Activated T-cell treated with anti-CD3 and anti-CD28 coated beads, Interleukin-2, amount 50 U/mL, for 4 hours (primary cell): ENCODE measurements around the gene PSMA2. TPM values are rescaled to one million over a fixed set of nuclear protein-coding genes. Genes with fewer than 3 reads are reported as not detected.
A peak's percentile ranks its signal among the peaks of the same experiment; 100 is the strongest.

Source experiments
- ATAC-seq, 2 donors: fragments of 200-7000 bp; cut with Tn5 transposase; one replicate each; pipeline ENCODE4 v1.10.0; 2021
- DNase-seq: peaks from one replicate; pipeline ENCODE4 v3.0.0-alpha.2; 2020
- H3K27me3 Mint-ChIP-seq: one replicate; pipeline ENCODE4 v1.8.0; 2021; ENCODE audit warnings: low read depth, mixed read lengths
- H3K36me3 Mint-ChIP-seq: one replicate; pipeline ENCODE4 v1.8.0; 2022; ENCODE audit warnings: mixed read lengths; ENCODE audit not compliant: insufficient read depth
- H3K4me1 Mint-ChIP-seq: one replicate; pipeline ENCODE4 v1.8.0; 2021; ENCODE audit warnings: low read depth, mixed read lengths
- H3K4me3 Mint-ChIP-seq: one replicate; pipeline ENCODE4 v1.8.0; 2021; ENCODE audit warnings: mild to moderate bottlenecking, moderate library complexity, mixed read lengths
- H3K9me3 Mint-ChIP-seq: one replicate; pipeline ENCODE4 v1.8.0; 2021; ENCODE audit warnings: mixed read lengths
- total RNA-seq, 3 donors: library from RNA; stranded (reverse); gene quantifications; one replicate each; pipeline ENCODE4 v1.2.1, GENCODE V29; 2021

PSMA2 gene
- total RNA-seq, 3 donors from 2014 or later: 224 to 252 (median 240) TPM

- no peak for ATAC-seq
- no peaks in the 10 kb centered on the region for H3K4me1 Mint-ChIP-seq
- H3K4me3 Mint-ChIP-seq: no peak overlapping the region
- DNase-seq: no peak
- H3K27me3 Mint-ChIP-seq: no peaks in the 10 kb centered on the region
- H3K9me3 Mint-ChIP-seq: peaks cover 21% of the 10 kb centered on the region
- H3K36me3 Mint-ChIP-seq: no peaks in the 10 kb centered on the region
Measured at GRCh38 chr7:42953994-42954393, 22.0 kb upstream of the PSMA2 start.

- Mint-ChIP-seq H3K4me1 (no peaks in the 10 kb centered on the region), H3K4me3 (no peak overlapping the region), H3K9me3 (peaks cover 20% of the 10 kb centered on the region), H3K27me3 (no peaks in the 10 kb centered on the region), H3K36me3 (no peaks in the 10 kb centered on the region)
- DNase-seq (no peak), ATAC-seq (no peak)
Measured at GRCh38 chr7:42952328-42952727, 20.4 kb upstream of the PSMA2 start.

- H3K4me3 Mint-ChIP-seq: no peak overlapping the region
- ATAC-seq: no peak
- no peak for DNase-seq
- H3K27me3 Mint-ChIP-seq: no peaks in the 10 kb centered on the region
- H3K4me1 Mint-ChIP-seq: peaks cover 8% of the 10 kb centered on the region
- peaks cover 5% of the 10 kb centered on the region for H3K9me3 Mint-ChIP-seq
- no peaks in the 10 kb centered on the region for H3K36me3 Mint-ChIP-seq
Measured at GRCh38 chr7:42950417-42950816, 18.4 kb upstream of the PSMA2 start.

- Mint-ChIP-seq H3K27me3 (no peaks in the 10 kb centered on the region), H3K4me1 (peaks cover 8% of the 10 kb centered on the region), H3K9me3 (no peaks in the 10 kb centered on the region), H3K36me3 (no peaks in the 10 kb centered on the region), H3K4me3 (no peak overlapping the region)
- ATAC-seq (no peak), DNase-seq (no peak)
Measured at GRCh38 chr7:42947521-42947920, 15.5 kb upstream of the PSMA2 start.

- no peaks in the 10 kb centered on the region for H3K9me3 Mint-ChIP-seq
- H3K27me3 Mint-ChIP-seq: no peaks in the 10 kb centered on the region
- no peak for ATAC-seq
- no peaks in the 10 kb centered on the region for H3K36me3 Mint-ChIP-seq
- no peak overlapping the region for H3K4me3 Mint-ChIP-seq
- peaks cover 8% of the 10 kb centered on the region for H3K4me1 Mint-ChIP-seq
- DNase-seq: no peak
Measured at GRCh38 chr7:42946627-42946950, 14.6 kb upstream of the PSMA2 start.

GRCh38 chr7:42945821-42946626 is 14.1 kb upstream of the PSMA2 start:
- no peak overlapping the region for H3K4me3 Mint-ChIP-seq
- H3K27me3 Mint-ChIP-seq: no peaks in the 10 kb centered on the region
- H3K4me1 Mint-ChIP-seq: peaks cover 11% of the 10 kb centered on the region
- peak; percentile 36 to 59 for ATAC-seq
- H3K36me3 Mint-ChIP-seq: no peaks in the 10 kb centered on the region
- no peaks in the 10 kb centered on the region for H3K9me3 Mint-ChIP-seq
- no peak for DNase-seq

- Mint-ChIP-seq H3K4me3 (no peak overlapping the region), H3K9me3 (no peaks in the 10 kb centered on the region), H3K27me3 (no peaks in the 10 kb centered on the region), H3K4me1 (peaks cover 36% of the 10 kb centered on the region), H3K36me3 (peaks cover 18% of the 10 kb centered on the region)
- DNase-seq (peak; percentile 70), ATAC-seq (peak; percentile 25 to 56)
Measured at GRCh38 chr7:42940985-42941847, 9.2 kb upstream of the PSMA2 start.

GRCh38 chr7:42939457-42940240 is 7.7 kb upstream of the PSMA2 start:
- Mint-ChIP-seq H3K4me1 (peaks cover 36% of the 10 kb centered on the region), H3K9me3 (no peaks in the 10 kb centered on the region), H3K36me3 (peaks cover 30% of the 10 kb centered on the region), H3K4me3 (peak overlapping the region; percentile 1), H3K27me3 (no peaks in the 10 kb centered on the region)
- peak; percentile 83 to 84 for ATAC-seq
- DNase-seq: no peak

- Mint-ChIP-seq H3K9me3 (no peaks in the 10 kb centered on the region), H3K4me3 (no peak overlapping the region), H3K27me3 (no peaks in the 10 kb centered on the region), H3K36me3 (peaks cover 33% of the 10 kb centered on the region), H3K4me1 (peaks cover 51% of the 10 kb centered on the region)
- DNase-seq (no peak), ATAC-seq (no peak)
Measured at GRCh38 chr7:42935861-42936260, 3.9 kb upstream of the PSMA2 start.

- Mint-ChIP-seq H3K4me1 (peaks cover 46% of the 10 kb centered on the region), H3K9me3 (no peaks in the 10 kb centered on the region), H3K4me3 (peak overlapping the region; percentile 100), H3K27me3 (no peaks in the 10 kb centered on the region), H3K36me3 (peaks cover 28% of the 10 kb centered on the region)
- ATAC-seq: no peak
- DNase-seq: no peak
Measured at GRCh38 chr7:42934291-42934690, 2.3 kb upstream of the PSMA2 start.

- Mint-ChIP-seq H3K36me3 (peaks cover 30% of the 10 kb centered on the region), H3K4me1 (peaks cover 51% of the 10 kb centered on the region), H3K4me3 (peak overlapping the region; percentile 100), H3K27me3 (no peaks in the 10 kb centered on the region), H3K9me3 (no peaks in the 10 kb centered on the region)
- no peak for ATAC-seq
- DNase-seq: no peak
Measured at GRCh38 chr7:42932811-42933591, 1.0 kb upstream of the PSMA2 start.

- ATAC-seq (peak; percentile 9 to 22), DNase-seq (no peak)
- Mint-ChIP-seq H3K4me3 (peak overlapping the region; percentile 100), H3K36me3 (peaks cover 28% of the 10 kb centered on the region), H3K27me3 (no peaks in the 10 kb centered on the region), H3K4me1 (peaks cover 61% of the 10 kb centered on the region), H3K9me3 (no peaks in the 10 kb centered on the region)
Measured at GRCh38 chr7:42931447-42931833, 534 bp downstream of the PSMA2 start.

- Mint-ChIP-seq H3K36me3 (peaks cover 27% of the 10 kb centered on the region), H3K9me3 (no peaks in the 10 kb centered on the region), H3K4me3 (peak overlapping the region; percentile 100), H3K4me1 (peaks cover 58% of the 10 kb centered on the region), H3K27me3 (no peaks in the 10 kb centered on the region)
- ATAC-seq: no peak
- no peak for DNase-seq
Measured at GRCh38 chr7:42930889-42931288, 1.1 kb downstream of the PSMA2 start.

- ATAC-seq (no peak), DNase-seq (no peak)
- Mint-ChIP-seq H3K9me3 (no peaks in the 10 kb centered on the region), H3K4me3 (peak overlapping the region; percentile 45), H3K27me3 (no peaks in the 10 kb centered on the region), H3K36me3 (peaks cover 30% of the 10 kb centered on the region), H3K4me1 (peaks cover 62% of the 10 kb centered on the region)
Measured at GRCh38 chr7:42929449-42929848, 2.5 kb downstream of the PSMA2 start.
